Measurements from ENCODE around the gene THBD.

The THBD gene, protein sequence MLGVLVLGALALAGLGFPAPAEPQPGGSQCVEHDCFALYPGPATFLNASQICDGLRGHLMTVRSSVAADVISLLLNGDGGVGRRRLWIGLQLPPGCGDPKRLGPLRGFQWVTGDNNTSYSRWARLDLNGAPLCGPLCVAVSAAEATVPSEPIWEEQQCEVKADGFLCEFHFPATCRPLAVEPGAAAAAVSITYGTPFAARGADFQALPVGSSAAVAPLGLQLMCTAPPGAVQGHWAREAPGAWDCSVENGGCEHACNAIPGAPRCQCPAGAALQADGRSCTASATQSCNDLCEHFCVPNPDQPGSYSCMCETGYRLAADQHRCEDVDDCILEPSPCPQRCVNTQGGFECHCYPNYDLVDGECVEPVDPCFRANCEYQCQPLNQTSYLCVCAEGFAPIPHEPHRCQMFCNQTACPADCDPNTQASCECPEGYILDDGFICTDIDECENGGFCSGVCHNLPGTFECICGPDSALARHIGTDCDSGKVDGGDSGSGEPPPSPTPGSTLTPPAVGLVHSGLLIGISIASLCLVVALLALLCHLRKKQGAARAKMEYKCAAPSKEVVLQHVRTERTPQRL

DNA sequence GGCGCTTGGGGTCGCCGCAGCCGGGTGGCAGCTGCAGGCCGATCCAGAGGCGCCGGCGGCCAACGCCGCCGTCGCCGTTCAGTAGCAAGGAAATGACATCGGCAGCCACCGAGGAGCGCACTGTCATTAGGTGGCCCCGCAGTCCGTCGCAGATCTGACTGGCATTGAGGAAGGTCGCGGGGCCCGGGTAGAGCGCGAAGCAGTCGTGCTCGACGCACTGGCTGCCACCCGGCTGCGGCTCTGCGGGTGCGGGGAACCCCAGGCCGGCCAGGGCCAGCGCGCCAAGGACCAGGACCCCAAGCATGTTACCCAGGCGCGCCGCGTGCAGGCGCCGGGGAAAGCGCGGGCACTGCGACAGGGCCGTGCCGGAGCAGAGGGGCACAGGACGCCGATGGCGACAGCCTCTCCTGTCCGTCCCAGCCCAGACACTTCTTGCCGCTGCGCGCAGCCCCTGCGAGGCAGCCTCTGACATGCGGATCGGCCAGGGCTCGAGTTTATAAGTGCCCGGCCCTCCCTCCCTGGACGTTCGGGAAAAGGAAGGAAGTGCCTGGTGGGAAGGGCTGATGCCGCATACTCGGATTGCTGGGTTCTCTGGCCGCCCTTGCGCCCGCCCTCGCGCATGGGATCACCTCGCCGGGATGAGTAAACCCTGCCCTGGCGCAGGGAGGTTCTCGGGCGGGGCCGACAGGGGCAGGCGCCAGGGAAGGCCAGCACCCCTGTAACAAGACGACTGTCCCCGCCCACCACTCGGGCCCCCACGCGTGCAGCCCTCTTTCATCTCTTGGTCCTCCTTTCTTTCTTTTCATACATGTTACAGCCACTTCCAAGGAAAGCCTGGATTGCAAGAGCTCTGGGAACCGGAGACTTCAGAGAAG lies at the start of gene THBD:
TSS of gene THBD (minus strand) at position 472 of the 875 bp plus-strand sequence. CDS start at position 304, 168 bp downstream.
- DNase-seq, result peak in 1 of 56 donors; percentile 21

DNA sequence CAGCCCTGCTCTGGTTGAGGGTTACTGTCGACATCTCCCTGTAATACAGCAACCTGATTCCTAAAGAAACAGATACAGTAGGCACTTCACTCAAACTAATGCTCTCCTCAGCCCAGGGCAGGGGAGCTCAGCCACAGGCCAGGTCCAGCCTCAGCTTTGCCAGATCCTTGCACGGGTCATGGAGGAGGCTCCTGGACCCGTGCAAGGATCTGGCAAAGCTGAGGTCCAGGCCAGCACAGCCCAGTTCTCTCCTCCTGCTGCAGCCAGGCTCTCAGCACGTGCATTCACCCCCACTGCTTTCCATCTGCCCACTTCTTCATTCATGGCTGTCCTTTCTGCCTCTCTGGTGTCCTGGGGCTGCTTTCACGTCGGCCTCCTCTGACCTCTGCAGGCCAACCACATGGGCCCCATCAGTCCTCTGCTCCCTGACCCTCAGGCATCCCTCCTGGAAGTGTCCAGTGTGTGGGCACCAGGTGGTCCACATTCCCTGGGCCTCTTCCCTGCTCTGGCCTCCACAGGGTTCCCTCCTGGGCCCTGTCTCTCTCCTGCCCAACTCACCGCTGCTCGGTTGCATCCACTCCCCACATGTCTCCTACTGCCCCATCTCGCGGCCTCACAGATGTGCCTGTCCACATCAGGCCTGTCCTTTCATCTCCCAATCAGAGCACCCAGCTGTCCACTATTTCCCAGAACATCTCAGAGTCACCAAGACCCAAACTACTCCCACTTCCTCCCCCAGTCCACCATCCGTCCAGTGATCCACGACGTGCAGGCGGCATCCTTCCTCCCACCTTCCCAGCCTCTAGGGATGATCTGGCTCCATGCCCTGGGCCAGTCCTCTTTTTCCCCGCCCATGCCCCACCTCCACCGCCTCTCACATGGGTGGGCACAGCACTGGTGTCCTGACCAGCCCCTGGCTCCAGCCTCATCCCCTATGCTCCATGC lies 48.4 kb upstream of the THBD start:
- DNase-seq, result peak in 1 of 56 donors; percentile 36

DNA sequence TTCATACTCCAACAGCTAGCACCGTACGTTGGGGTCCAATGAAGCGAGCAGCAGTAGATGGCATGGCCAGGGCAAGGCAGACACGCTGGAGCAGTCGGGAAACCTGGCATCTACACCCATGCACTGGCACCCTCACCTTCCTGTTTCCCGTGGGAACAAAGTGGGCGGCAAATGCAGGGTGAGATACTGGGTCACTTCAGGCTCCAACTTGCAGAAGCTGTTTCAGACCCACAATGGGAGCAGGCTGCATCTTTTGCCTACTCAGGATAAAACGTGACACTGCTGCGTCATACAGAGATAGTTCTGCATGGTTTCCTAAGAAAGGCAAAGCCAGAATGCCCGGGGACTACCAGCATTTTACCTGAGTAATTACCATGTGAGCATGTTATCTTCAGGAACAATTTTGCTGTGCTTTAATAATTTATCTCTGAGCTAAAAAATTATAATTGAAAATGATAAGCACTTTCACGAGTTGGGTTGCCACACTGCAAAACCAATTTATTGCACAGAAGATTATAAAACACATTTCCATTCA lies 47.6 kb upstream of the THBD start:
- DNase-seq, result no peak

DNA sequence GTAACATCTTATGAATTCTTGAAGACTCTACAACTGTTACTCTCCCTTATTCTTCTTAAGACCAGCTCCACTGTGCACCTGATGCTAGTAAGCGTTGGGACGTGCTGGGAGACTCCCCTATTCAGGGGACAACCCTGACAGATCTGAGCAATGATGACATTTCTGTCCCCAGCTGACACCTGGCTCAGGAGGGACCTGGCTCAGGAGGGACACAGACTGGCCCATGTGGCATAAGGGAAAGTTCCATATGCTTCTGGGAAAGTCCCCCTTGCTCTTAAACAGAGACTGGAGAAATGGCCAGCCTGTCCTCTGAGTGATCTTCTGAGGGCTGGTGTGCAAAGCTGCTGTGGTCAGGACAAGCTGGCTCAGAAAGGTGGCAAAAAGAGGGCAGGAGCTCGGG lies 46.6 kb upstream of the THBD start:
- no peak for DNase-seq

DNA sequence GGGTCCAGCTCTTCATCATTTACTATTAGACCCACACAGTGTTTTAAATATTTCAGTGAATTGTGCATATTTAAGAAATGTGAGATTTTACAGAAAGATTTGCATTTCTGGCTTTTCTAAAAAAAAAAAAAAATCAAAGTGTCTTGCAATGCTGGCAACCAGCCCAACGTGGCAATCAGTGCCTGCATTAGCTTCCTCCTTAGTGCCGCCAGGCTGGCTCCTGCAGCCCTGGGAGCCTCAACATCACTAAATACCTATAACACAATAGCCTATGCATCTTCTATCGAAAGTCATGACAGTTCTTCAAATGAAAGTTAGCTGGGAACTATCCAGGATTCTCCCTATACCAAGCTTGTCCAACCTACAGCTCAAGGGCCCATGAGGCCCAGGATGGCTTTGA lies 46.0 kb upstream of the THBD start:
- no peak for DNase-seq

DNA sequence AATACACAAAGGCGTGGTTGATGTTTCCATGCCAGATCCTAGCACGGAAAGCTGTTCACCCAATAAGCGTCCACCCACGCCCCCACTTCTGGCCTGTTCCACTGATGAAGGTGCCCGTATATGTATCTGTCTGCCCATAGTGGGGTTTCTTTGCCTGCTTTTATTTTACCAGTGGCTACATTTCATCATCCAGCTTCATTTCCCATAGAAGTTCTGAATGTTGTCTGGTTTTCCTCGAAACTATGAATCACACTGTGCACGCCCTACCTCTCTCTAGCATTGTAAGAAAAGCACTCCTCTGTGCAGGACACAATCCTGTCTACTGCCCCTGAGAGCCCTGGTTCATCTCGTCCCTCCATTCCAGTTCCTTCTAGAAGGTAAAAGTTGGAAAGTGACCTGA lies 45.5 kb upstream of the THBD start:
- no peak for DNase-seq

DNA sequence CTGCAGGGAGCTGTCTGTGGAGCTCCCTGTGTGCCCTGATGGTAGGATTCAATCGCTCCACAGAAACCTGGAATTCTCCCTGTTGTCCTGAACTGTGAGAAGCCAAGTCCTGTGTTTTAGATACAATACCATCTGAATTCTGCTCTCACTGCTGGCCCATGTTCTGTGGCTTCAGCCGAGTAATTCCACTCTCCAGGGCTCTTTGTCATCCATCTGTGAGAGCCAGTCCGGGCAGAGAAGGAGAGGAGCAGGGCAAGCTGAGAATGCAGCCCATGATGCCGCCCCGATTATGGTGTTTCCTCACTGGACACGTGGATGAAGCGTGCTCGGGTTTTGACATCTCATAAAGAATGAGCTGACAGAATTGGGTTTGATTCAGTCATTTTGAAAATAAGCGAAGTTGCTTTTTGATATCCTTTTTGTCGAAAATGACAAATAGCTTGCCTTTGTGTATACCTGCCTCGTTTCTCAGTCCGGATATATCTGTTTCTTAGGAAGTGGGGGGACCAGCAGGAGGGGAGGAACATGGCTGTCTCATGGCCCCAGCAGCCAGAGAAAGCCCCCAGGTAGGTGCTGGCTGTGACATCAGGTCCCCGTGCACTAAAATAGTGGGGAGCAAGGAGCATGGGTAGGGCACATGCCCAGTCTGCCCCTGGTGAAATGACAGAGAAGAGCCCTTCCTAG lies 44.9 kb upstream of the THBD start:
- DNase-seq, result no peak

DNA sequence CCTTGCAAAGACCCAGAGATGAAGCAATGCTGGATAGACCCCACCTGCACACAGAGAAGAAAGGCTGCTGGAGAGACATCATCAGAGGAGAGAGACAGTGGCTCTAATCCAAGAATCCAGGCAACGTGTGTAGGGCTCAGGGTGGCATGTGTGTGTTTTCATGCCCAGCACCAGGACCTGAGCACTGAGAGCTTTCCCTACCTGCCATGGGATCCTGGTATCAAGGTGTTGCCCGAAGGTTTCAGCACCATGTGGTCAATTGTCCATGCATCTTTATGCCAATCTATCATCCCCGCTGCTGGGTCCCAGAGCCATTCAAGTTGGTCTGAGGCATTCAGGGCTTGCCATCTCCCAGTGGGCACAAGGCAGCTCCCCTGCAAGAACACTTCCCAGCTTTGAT lies 44.1 kb upstream of the THBD start:
- DNase-seq, result no peak

DNA sequence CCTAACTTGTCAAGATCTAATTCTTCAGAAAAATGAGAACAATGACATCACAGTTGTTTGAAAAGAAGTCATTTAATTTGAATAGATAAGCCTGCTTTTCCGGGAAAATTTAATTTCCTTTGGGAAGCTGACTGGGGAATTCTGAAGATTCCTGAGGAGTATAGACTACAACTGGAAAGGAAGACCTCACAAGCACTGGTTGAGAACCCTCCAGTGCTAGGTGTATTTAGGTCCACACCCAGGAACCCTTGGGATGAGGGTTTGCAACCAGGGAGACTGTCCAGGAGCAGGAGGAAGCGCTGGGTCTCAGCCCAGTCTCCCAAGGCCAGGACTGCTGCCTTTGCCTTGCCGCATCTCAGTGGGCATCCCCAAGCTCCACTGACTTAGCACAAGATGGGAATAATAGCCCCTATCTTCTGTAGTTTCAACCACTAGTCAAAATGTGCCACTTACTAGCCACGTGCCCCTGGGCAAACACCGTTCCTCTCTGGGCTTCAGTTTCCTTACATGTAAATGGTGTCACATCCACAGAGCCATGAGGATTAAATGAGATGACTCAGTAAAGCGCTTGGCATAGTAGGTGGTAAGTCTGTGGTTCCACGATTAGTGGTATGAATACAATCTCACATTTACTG lies 43.5 kb upstream of the THBD start:
- no peak for DNase-seq

DNA sequence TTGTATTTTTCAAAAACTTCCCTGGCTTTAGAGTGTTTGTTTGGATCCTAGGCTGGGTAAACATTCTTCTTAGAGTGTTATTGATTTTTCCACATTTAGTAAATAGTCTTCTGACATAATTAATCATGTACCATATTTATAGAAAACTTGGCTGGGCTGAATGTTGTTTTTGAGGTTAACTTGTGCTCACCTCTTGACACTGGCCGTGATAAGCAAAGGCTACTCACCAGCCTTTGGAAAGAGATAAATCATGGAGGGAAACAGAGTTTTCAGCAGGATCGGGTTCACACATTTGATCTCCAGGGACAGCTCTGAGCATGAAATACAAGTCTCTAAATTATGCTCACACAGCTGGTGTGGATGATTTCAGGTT lies 42.9 kb upstream of the THBD start:
- no peak for DNase-seq

DNA sequence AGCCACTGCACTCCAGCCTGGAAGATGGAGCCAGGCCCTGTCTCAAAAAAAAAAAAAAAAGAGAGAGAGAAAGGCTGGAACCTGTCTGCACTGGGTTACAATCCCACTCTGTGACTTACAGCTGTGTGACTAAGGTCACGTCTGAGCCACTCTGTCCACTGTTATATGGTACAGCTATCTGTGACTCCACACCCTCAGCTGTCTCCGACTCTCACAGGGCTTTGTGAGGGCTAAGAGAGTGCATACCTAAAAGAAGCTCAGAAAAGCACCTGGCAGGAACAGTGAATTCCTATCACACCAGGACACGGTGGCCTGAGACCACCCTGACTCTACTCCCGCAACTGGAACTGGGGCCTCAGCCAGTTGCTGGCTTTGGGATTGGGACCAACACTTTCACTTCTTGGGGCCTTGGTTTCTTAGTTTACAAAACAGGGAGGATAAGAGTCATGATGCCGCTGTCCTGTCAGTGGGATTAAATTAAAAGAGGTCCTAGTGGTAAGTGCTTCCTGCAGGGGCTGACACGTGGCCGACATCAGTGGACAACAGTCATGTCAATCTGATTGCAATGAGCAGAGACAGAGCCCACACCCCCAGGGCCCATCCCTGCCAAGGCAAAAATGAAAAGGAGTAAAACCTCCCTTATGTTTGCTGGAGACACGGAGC lies 42.4 kb upstream of the THBD start:
- DNase-seq, result no peak

DNA sequence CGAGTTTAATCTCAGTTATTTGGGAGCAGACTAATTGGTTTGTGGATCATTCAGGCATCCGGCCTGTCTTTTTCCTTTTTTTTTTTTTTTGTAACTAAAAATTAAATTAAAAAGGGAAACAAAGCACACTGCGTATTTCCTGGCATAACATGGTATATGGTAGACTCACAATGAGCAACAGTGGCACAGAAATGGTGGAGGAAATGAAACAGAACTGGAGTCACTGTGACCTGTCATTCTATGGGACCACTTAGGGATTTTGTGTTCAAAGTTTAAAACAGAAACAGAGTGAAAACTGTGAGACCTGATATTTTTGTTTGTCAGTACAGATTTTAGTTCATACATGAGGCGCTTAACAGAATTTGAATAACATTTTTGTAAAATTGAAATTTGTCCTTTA lies 41.4 kb upstream of the THBD start:
- no peak for DNase-seq

DNA sequence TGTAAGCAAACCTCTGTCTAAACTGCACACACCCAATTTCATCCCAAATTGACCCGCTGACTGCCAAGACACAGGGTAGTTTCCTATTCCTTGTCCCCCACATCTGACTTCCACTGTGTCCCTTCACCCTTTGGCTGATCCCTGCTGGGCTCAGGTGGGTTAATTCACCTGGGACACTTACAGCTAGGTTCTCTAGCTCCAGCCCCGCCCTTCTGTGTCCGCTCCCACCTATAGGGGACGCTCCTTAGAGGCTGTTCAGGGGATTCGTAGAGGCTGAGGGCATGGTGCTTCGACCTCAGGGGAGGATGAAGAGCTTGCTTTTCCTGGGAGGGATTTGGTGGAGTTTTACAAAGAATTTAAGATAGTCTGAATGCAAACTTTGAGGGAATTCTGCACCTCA lies 40.7 kb upstream of the THBD start:
- DNase-seq, result no peak

DNA sequence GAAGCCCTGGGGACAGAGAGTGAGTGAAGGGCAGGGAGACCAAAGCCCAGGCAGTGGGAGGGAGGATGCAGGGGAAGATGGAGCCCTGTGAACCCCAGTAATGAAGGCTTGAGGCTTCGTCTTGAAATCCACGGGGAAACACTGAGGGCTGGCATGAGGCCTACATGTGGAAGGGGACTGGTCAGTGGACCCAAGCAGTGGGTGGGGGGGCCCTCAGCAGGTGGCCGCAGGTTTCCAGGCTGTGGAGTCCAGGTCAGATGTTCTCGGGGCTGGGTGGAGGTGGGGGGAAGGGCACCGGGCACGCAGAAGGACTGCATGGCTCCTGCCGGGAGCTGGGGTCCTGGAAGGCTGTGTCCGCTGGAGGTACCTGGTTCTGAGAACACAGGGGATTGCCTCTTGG lies 39.4 kb upstream of the THBD start:
- no peak for DNase-seq

DNA sequence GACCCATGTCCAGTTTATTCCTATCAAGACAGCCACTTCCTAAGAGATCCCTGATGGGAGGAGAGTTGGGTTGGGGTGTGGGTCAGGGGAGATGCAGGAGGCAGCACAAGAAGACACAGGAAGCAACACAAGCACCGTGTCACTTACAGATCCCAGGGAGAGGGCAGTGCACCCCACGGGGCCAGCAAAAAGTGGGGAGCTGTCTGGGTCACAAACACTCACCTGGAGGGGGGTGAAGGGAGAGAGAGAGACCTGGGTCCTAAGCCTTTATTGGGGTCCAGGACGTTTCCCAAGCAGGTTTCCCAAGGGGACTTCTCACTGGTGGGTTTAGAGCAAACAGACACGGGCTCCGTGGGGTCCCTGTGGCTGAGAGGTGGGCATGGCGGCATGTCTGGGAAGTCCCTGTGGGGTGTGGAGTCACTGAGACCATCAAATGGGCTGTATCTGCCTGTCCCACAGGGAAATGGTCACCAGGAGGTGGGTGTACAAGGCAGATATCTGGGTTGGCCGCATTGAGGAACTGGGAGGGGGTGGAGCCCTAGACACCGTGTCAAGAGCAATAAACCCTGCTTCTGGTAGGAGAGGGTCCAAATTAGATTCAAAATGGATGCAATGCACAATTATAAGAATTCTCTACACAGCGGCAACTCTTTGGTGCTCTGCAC lies 38.2 kb upstream of the THBD start:
- DNase-seq, result no peak

DNA sequence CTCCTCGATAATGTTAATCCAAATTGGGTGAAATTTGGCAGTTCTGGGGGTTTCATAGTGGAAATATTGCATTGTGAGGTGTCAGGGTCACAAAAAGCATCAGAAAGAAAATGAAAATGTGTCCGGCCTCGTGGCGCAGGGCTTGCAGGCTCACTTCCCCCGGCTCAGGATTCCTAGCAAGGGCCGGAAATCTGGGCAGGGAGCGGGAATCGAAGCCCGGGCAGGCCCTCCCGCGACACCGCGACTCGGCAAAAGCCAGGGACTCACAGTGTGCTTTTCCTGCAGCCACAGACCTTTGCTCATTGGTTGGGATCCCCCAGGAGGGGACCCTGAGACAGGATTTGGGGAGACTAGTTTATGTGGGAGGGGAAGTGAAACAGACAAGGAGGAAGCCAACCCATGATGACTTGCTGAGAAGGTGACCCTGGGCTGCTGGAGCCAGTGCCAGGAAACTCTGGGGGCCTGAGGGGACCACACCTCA lies 37.5 kb upstream of the THBD start:
- peak in 2 of 56 donors; percentile 13 to 14 for DNase-seq

DNA sequence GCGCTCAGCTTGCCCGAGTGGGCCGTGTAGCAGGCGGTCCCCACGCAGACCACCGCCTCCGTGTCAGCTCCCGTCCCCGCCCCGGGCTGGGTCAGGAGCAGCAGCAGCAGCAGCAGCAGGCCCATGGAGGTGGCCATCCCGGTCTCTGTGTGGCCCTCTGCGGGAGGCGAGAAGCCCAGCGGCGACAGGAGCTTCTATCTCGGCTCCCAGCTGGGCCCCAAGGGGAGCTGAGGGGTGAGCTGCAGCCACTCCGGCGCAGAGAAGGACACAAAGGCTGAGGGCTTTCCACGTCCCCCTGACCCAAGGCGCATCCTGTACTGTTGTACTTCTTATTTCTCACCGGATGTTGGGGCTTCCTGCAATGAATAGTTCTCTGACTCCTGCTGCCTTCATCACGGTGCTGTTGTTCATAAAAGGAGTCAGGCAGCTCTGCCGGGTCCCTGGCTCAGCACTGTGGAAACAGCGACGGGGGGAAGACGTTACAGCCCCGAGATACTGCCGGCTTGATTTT lies 36.6 kb upstream of the THBD start, which contains the start of gene CD93:
TSS of gene CD93 (minus strand) at position 269 of the 511 bp plus-strand sequence. CDS start at position 137, 132 bp downstream.
- DNase-seq, result peak in 1 of 56 donors; percentile 9
